WTC11 (cell line): ENCODE results near the gene PARD3B. TPM values are rescaled to one million over a fixed set of nuclear protein-coding genes. Genes with fewer than 3 reads are reported as not detected.

Experiments used
- ATAC-seq: fragments of 200-7000 bp; cut with Tn5 transposase; 2 replicates; pipeline ENCODE4 v1.10.0; 2021; ENCODE audit warnings: mild to moderate bottlenecking, moderate library complexity
- CTCF ChIA-PET: fragments of 300-600 bp; sonication (Branson Sonifier 250); formaldehyde crosslinking; loops from one replicate; lab custom pipeline; 2021; ENCODE audit warnings: antibody characterized with exemption; lab: Charles Lee
- POLR2A ChIA-PET: fragments of 350-600 bp; sonication (Branson Sonifier 250); formaldehyde crosslinking; loops from one replicate; lab custom pipeline; 2021; ENCODE audit warnings: antibody characterized with exemption; lab: Charles Lee
- DNase-seq: peaks from one replicate; pipeline ENCODE4 v3.0.0; 2021; ENCODE audit warnings: low spot score
- H3K27ac Mint-ChIP-seq: 2 replicates; pipeline ENCODE4 v1.8.0; 2021; ENCODE audit warnings: mixed read lengths
- H3K27me3 Mint-ChIP-seq: 2 replicates; pipeline ENCODE4 v1.8.0; 2021; ENCODE audit warnings: low read depth, mild to moderate bottlenecking, moderate library complexity, mixed read lengths
- H3K36me3 Mint-ChIP-seq: 2 replicates; pipeline ENCODE4 v1.8.0; 2021; ENCODE audit warnings: mixed read lengths
- H3K4me1 Mint-ChIP-seq: 2 replicates; pipeline ENCODE4 v1.8.0; 2022; ENCODE audit warnings: mixed read lengths
- H3K4me3 Mint-ChIP-seq: 2 replicates; pipeline ENCODE4 v1.8.0; 2021; ENCODE audit warnings: mild to moderate bottlenecking, moderate library complexity, mixed read lengths
- H3K9me3 Mint-ChIP-seq: 2 replicates; pipeline ENCODE4 v1.8.0; 2021; ENCODE audit warnings: mixed read lengths
- ATF1 ChIP-seq: sonication (generic); formaldehyde crosslinking; IDR thresholded peaks from 2 replicates; pipeline ENCODE4 v1.8.1; 2023; ENCODE audit warnings: mild to moderate bottlenecking, moderate library complexity, missing genetic modification reagents
- ATF3 ChIP-seq: sonication (generic); formaldehyde crosslinking; conservative IDR thresholded peaks from 2 replicates; pipeline ENCODE4 v1.8.1; 2022; ENCODE audit warnings: mild to moderate bottlenecking, missing genetic modification reagents
- CBFB ChIP-seq: sonication (generic); formaldehyde crosslinking; IDR thresholded peaks from 2 replicates; pipeline ENCODE4 v1.8.1; 2022; ENCODE audit warnings: mild to moderate bottlenecking, low read depth, missing genetic modification reagents
- E2F5 ChIP-seq: sonication (generic); formaldehyde crosslinking; IDR thresholded peaks from 2 replicates; pipeline ENCODE4 v1.8.1; 2022; ENCODE audit warnings: mild to moderate bottlenecking, moderate library complexity, missing genetic modification reagents
- ESRRA ChIP-seq: sonication (generic); formaldehyde crosslinking; IDR thresholded peaks from 2 replicates; pipeline ENCODE4 v1.8.1; 2022; ENCODE audit warnings: mild to moderate bottlenecking, missing genetic modification reagents, borderline replicate concordance
- FOXJ3 ChIP-seq: sonication (generic); formaldehyde crosslinking; IDR thresholded peaks from 2 replicates; pipeline ENCODE4 v1.9.0; 2021; ENCODE audit warnings: missing genetic modification reagents, mild to moderate bottlenecking, borderline replicate concordance
- IRF2 ChIP-seq: sonication (generic); formaldehyde crosslinking; IDR thresholded peaks from 2 replicates; pipeline ENCODE4 v1.8.0; 2022; ENCODE audit warnings: low read depth, missing genetic modification reagents, borderline replicate concordance
- MAX ChIP-seq: sonication (generic); formaldehyde crosslinking; IDR thresholded peaks from 2 replicates; pipeline ENCODE4 v1.8.0; 2022; ENCODE audit warnings: mild to moderate bottlenecking, missing genetic modification reagents
- PREB ChIP-seq: sonication (generic); formaldehyde crosslinking; IDR thresholded peaks from 2 replicates; pipeline ENCODE4 v1.8.1; 2022; ENCODE audit warnings: mild to moderate bottlenecking, missing genetic modification reagents, moderate library complexity, borderline replicate concordance
- RORB ChIP-seq: fragments of 250-450 bp; sonication (Bioruptor Pico); IDR thresholded peaks from 2 replicates; pipeline ENCODE4 v1.9.0; 2021; ENCODE audit warnings: mild to moderate bottlenecking
- SMAD3 ChIP-seq: sonication (generic); formaldehyde crosslinking; IDR thresholded peaks from 2 replicates; pipeline ENCODE4 v1.8.0; 2022; ENCODE audit warnings: missing genetic modification reagents, mild to moderate bottlenecking, borderline replicate concordance
- STAT6 ChIP-seq: sonication (generic); formaldehyde crosslinking; conservative IDR thresholded peaks from 2 replicates; pipeline ENCODE4 v1.8.1; 2023; ENCODE audit warnings: mild to moderate bottlenecking, low read depth, missing genetic modification reagents, moderate library complexity
- ZNF219 ChIP-seq: sonication (generic); formaldehyde crosslinking; IDR thresholded peaks from 2 replicates; pipeline ENCODE4 v1.8.0; 2023; ENCODE audit warnings: missing genetic modification reagents, mild to moderate bottlenecking, borderline replicate concordance
- ZNF263 ChIP-seq: sonication (generic); formaldehyde crosslinking; IDR thresholded peaks from 2 replicates; pipeline ENCODE4 v1.8.1; 2022; ENCODE audit warnings: low read depth, mild to moderate bottlenecking, moderate library complexity, missing genetic modification reagents
- total RNA-seq: library from RNA; stranded (reverse); gene quantifications from 3 replicates; pipeline ENCODE4 v1.2.3, GENCODE V29; 2021
- TF ChIP-seq, protein P1 (sequence below): fragments of 250-450 bp; sonication (Bioruptor Pico); IDR thresholded peaks from 2 replicates; pipeline ENCODE4 v1.9.0; 2021; ENCODE audit warnings: moderate library complexity, mild to moderate bottlenecking, inconsistent platforms, borderline replicate concordance
- TF ChIP-seq, protein P2 (sequence below): fragments of 250-450 bp; sonication (Bioruptor Pico); IDR thresholded peaks from 2 replicates; pipeline ENCODE4 v1.9.0; 2021; ENCODE audit warnings: mild to moderate bottlenecking
- TF ChIP-seq, protein P3 (sequence below): fragments of 200-600 bp; IDR thresholded peaks from 2 replicates; pipeline ENCODE4 v1.8.0; 2022; ENCODE audit warnings: antibody characterized with exemption
- TF ChIP-seq, protein P4 (sequence below): fragments of 250-450 bp; sonication (Bioruptor Pico); conservative IDR thresholded peaks from 2 replicates; pipeline ENCODE4 v1.9.0; 2021; ENCODE audit warnings: mild to moderate bottlenecking

PARD3B gene
- total RNA-seq, 1 experiment from 2014 or later: 5.6 TPM

- Mint-ChIP-seq H3K36me3 (peaks cover 4% of the 10 kb centered on the region), H3K27me3 (no peaks in the 10 kb centered on the region), H3K27ac (no peak overlapping the region), H3K4me3 (no peak overlapping the region), H3K4me1 (peaks cover 11% of the 10 kb centered on the region), H3K9me3 (peaks cover 5% of the 10 kb centered on the region)
- ChIA-PET POLR2A (no interaction called here), CTCF (no interaction called here)
- TF ChIP-seq RORB (CRISPR knock-in tag) (no peak), SMAD3 (no peak), ZNF263 (CRISPR knock-in tag) (no peak), ATF3 (CRISPR knock-in tag) (no peak), E2F5 (CRISPR knock-in tag) (no peak), FOXJ3 (CRISPR knock-in tag) (no peak)
- TF ChIP-seq, protein P1, sequence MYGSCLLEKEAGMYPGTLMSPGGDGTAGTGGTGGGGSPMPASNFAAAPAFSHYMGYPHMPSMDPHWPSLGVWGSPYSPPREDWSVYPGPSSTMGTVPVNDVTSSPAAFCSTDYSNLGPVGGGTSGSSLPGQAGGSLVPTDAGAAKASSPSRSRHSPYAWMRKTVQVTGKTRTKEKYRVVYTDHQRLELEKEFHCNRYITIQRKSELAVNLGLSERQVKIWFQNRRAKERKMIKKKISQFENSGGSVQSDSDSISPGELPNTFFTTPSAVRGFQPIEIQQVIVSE (CRISPR knock-in tag): no peak
- TF ChIP-seq, protein P2, sequence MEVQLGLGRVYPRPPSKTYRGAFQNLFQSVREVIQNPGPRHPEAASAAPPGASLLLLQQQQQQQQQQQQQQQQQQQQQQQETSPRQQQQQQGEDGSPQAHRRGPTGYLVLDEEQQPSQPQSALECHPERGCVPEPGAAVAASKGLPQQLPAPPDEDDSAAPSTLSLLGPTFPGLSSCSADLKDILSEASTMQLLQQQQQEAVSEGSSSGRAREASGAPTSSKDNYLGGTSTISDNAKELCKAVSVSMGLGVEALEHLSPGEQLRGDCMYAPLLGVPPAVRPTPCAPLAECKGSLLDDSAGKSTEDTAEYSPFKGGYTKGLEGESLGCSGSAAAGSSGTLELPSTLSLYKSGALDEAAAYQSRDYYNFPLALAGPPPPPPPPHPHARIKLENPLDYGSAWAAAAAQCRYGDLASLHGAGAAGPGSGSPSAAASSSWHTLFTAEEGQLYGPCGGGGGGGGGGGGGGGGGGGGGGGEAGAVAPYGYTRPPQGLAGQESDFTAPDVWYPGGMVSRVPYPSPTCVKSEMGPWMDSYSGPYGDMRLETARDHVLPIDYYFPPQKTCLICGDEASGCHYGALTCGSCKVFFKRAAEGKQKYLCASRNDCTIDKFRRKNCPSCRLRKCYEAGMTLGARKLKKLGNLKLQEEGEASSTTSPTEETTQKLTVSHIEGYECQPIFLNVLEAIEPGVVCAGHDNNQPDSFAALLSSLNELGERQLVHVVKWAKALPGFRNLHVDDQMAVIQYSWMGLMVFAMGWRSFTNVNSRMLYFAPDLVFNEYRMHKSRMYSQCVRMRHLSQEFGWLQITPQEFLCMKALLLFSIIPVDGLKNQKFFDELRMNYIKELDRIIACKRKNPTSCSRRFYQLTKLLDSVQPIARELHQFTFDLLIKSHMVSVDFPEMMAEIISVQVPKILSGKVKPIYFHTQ (CRISPR knock-in tag): no peak
- DNase-seq (no peak), ATAC-seq (no peak)
These were observed 902.9 kb downstream of the PARD3B start for GRCh38 chr2:205448189-205448588.

DNA sequence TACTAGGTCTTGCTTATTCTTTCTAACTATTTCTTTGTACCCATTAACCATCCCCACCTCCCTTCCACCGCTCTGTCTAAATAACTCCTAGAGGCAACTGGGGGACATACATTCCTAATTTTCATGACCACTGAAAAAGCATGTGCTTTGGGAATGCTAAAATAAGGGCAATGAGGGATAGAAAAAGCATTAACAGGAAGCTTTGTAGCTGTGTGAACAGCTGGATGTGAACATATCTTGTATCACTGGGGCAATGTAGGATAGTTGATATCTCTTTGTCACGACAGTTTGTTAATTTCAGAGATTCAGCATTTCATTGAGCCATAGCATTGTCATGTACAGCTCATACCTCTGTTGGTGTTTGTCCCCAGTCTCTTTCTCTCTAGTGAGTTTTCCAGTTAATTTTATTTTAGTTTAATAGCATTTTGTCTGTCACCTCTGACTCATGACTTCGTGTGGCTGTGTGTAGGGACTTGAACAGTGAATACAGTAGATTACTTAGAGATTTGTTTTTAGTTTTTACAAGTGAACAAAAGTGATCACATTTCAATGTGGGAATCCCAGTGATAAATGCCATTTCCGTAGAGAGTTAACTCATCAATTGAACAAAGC is 906.7 kb downstream of the PARD3B start:
- H3K36me3 Mint-ChIP-seq: no peaks in the 10 kb centered on the region
- H3K27ac Mint-ChIP-seq: no peak overlapping the region
- H3K9me3 Mint-ChIP-seq: no peaks in the 10 kb centered on the region
- CTCF ChIA-PET: no interaction called here
- H3K27me3 Mint-ChIP-seq: no peaks in the 10 kb centered on the region
- DNase-seq (no peak), ATAC-seq (no peak)
- peaks cover 11% of the 10 kb centered on the region for H3K4me1 Mint-ChIP-seq
- no peak overlapping the region for H3K4me3 Mint-ChIP-seq
- POLR2A ChIA-PET: no interaction called here
- TF ChIP-seq RORB (CRISPR knock-in tag): no peak
- TF ChIP-seq IRF2 (CRISPR knock-in tag): no peak
- TF ChIP-seq, protein P3, sequence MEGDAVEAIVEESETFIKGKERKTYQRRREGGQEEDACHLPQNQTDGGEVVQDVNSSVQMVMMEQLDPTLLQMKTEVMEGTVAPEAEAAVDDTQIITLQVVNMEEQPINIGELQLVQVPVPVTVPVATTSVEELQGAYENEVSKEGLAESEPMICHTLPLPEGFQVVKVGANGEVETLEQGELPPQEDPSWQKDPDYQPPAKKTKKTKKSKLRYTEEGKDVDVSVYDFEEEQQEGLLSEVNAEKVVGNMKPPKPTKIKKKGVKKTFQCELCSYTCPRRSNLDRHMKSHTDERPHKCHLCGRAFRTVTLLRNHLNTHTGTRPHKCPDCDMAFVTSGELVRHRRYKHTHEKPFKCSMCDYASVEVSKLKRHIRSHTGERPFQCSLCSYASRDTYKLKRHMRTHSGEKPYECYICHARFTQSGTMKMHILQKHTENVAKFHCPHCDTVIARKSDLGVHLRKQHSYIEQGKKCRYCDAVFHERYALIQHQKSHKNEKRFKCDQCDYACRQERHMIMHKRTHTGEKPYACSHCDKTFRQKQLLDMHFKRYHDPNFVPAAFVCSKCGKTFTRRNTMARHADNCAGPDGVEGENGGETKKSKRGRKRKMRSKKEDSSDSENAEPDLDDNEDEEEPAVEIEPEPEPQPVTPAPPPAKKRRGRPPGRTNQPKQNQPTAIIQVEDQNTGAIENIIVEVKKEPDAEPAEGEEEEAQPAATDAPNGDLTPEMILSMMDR: no peak
- no peak for TF ChIP-seq PREB (CRISPR knock-in tag)
- TF ChIP-seq, protein P4, sequence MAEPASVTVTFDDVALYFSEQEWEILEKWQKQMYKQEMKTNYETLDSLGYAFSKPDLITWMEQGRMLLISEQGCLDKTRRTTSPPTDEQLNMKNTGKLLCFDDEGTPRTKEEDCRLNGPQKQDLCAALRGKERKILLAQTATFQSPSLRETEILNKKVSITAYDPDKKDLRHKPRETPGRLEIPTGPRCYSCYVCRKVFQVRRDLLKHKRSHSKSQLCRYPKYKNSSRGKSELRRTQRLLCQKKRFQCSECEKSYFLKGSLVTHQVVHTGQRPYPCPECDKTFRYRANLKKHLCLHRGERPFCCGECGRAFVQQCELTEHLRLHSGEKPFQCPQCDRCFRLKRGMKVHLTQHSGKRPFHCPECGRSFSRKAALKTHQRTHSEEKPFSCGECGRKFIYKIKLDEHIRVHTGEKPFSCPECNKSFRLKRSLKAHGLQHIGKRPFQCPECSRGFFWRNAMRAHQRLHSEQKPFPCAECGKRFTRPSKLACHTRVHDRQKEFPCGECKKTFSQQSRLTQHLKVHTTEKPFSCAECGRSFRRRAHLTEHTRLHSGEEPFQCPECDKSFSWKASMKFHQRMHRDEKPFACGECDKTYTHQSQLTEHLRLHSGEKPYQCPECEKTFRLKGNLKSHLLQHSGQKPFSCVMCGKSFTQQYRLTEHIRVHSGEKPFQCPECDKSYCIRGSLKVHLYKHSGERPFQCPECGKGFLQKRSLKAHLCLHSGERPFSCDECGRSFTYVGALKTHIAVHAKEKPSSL (CRISPR knock-in tag): no peak
- no peak for TF ChIP-seq CBFB (CRISPR knock-in tag)
- no peak for TF ChIP-seq ZNF219
- TF ChIP-seq ESRRA (CRISPR knock-in tag): no peak
- TF ChIP-seq ATF1: no peak
- no peak for TF ChIP-seq STAT6
- TF ChIP-seq MAX: no peak
